HepG2 (cell line): ENCODE results near the gene TOP1. TPM values are rescaled to one million over a fixed set of nuclear protein-coding genes. Genes with fewer than 3 reads are reported as not detected.

Source experiments
- ATM ChIP-seq: fragments of 450-650 bp; IDR thresholded peaks from 2 replicates; pipeline ENCODE4 v1.7.1; 2017; ENCODE audit warnings: mild to moderate bottlenecking, borderline replicate concordance
- CCDC6 ChIP-seq: sonication (generic); formaldehyde crosslinking; IDR thresholded peaks from 2 replicates; pipeline ENCODE4 v1.8.1; 2022; ENCODE audit warnings: mild to moderate bottlenecking, missing genetic modification reagents, moderate library complexity
- DR1 ChIP-seq: sonication (generic); formaldehyde crosslinking; IDR thresholded peaks from 2 replicates; pipeline ENCODE4 v1.8.0; 2021; ENCODE audit warnings: mild to moderate bottlenecking, missing genetic modification reagents, inconsistent platforms
- EED ChIP-seq: sonication (generic); formaldehyde crosslinking; IDR thresholded peaks from 2 replicates; pipeline ENCODE4 v1.5.0; 2020; ENCODE audit warnings: mild to moderate bottlenecking, missing genetic modification reagents
- ELF4 ChIP-seq: sonication (generic); formaldehyde crosslinking; IDR thresholded peaks from 2 replicates; pipeline ENCODE4 v1.5.0; 2020; ENCODE audit warnings: missing genetic modification reagents, mild to moderate bottlenecking, moderate library complexity, borderline replicate concordance
- MTF1 ChIP-seq: sonication (generic); formaldehyde crosslinking; IDR thresholded peaks from 2 replicates; pipeline ENCODE4 v1.5.0; 2020; ENCODE audit warnings: missing genetic modification reagents
- NRL ChIP-seq: sonication (generic); formaldehyde crosslinking; IDR thresholded peaks from 2 replicates; pipeline ENCODE4 v1.5.0; 2020; ENCODE audit warnings: missing genetic modification reagents, mild to moderate bottlenecking, moderate library complexity, borderline replicate concordance
- TEAD2 ChIP-seq: sonication (generic); formaldehyde crosslinking; IDR thresholded peaks from 2 replicates; pipeline ENCODE4 v1.9.0; 2021; ENCODE audit warnings: missing genetic modification reagents
- ZC3H4 ChIP-seq: sonication (generic); formaldehyde crosslinking; IDR thresholded peaks from 2 replicates; pipeline ENCODE4 v1.4.0; 2020; ENCODE audit warnings: missing genetic modification reagents, borderline replicate concordance
- ZNF207 ChIP-seq: fragments of 450-650 bp; IDR thresholded peaks from 2 replicates; pipeline ENCODE4 v1.6.1; 2016; ENCODE audit warnings: antibody characterized with exemption, borderline replicate concordance
- ZNF3 ChIP-seq: IDR thresholded peaks from 2 replicates; pipeline ENCODE4 v1.7.0; 2017; ENCODE audit warnings: inconsistent platforms
- ZNF484 ChIP-seq: sonication (generic); formaldehyde crosslinking; IDR thresholded peaks from 2 replicates; pipeline ENCODE4 v1.5.1; 2020; ENCODE audit warnings: mild to moderate bottlenecking, low read depth, missing genetic modification reagents, borderline replicate concordance
- ZNF782 ChIP-seq: sonication (generic); formaldehyde crosslinking; IDR thresholded peaks from 2 replicates; pipeline ENCODE4 v1.4.0; 2020; ENCODE audit warnings: missing genetic modification reagents, mild to moderate bottlenecking, borderline replicate concordance
- polyA plus RNA-seq, 8 experiments: library from polyadenylated mRNA; depleted of rRNA in 3 of 8; stranded (reverse) in 7 of 8; unstranded in 1 of 8; fragments of >200 nt; fragmentation: Illumina TruSeq in 4 of 8; extraction: Trizol in 4 of 8; gene quantifications; 2 replicates each; pipeline versions ENCODE4 v1.2.1 to v1.2.3, GENCODE V29; 2011 to 2016; ENCODE audit warnings: low read depth in 4 of 8, missing spikeins in 1 of 8, mixed read lengths in 1 of 8; ENCODE audit not compliant: insufficient read depth in 1 of 8
- total RNA-seq, 5 experiments: library from RNA; depleted of rRNA; stranded (reverse); fragments of >200 nt; fragmentation: Illumina TruSeq; extraction: Trizol; gene quantifications; 2 replicates each; pipeline ENCODE4 v1.2.3, GENCODE V29; 2016; ENCODE audit warnings: low read depth in 1 of 5
- TF ChIP-seq, protein P1 (sequence below): sonication (generic); formaldehyde crosslinking; IDR thresholded peaks from 2 replicates; pipeline ENCODE4 v1.4.0; 2020; ENCODE audit warnings: missing genetic modification reagents
- TF ChIP-seq, protein P2 (sequence below): sonication (generic); formaldehyde crosslinking; IDR thresholded peaks from 2 replicates; pipeline ENCODE4 v1.4.0; 2020; ENCODE audit warnings: missing genetic modification reagents
- TF ChIP-seq, protein P3 (sequence below), 2 experiments: sonication (generic) in 1 of 2; formaldehyde crosslinking in 1 of 2; IDR thresholded peaks; 2 replicates each; pipeline versions ENCODE4 v1.4.0 to v1.6.1; 2018 to 2020; ENCODE audit warnings: missing genetic modification reagents in 2 of 2, borderline replicate concordance in 1 of 2, low read depth in 1 of 2, mild to moderate bottlenecking in 1 of 2, missing biosample characterization in 1 of 2
- TF ChIP-seq, protein P4 (sequence below): sonication (generic); formaldehyde crosslinking; IDR thresholded peaks from 2 replicates; pipeline ENCODE4 v1.8.1; 2023; ENCODE audit warnings: mild to moderate bottlenecking, missing genetic modification reagents
- TF ChIP-seq, protein P5 (sequence below): sonication (generic); formaldehyde crosslinking; IDR thresholded peaks from 2 replicates; pipeline ENCODE4 v1.8.0; 2022; ENCODE audit warnings: mild to moderate bottlenecking, missing genetic modification reagents, borderline replicate concordance
- TF ChIP-seq, protein P6 (sequence below): sonication (generic); formaldehyde crosslinking; IDR thresholded peaks from 2 replicates; pipeline ENCODE4 v1.4.0; 2020; ENCODE audit warnings: mild to moderate bottlenecking, missing genetic modification reagents

The TOP1 gene
- total and polyA plus RNA-seq, 2 of the 13 experiments (the other 11 are each of a cell fraction or from before 2014, with no cell fraction given), result 10.2 to 19.4 TPM

DNA sequence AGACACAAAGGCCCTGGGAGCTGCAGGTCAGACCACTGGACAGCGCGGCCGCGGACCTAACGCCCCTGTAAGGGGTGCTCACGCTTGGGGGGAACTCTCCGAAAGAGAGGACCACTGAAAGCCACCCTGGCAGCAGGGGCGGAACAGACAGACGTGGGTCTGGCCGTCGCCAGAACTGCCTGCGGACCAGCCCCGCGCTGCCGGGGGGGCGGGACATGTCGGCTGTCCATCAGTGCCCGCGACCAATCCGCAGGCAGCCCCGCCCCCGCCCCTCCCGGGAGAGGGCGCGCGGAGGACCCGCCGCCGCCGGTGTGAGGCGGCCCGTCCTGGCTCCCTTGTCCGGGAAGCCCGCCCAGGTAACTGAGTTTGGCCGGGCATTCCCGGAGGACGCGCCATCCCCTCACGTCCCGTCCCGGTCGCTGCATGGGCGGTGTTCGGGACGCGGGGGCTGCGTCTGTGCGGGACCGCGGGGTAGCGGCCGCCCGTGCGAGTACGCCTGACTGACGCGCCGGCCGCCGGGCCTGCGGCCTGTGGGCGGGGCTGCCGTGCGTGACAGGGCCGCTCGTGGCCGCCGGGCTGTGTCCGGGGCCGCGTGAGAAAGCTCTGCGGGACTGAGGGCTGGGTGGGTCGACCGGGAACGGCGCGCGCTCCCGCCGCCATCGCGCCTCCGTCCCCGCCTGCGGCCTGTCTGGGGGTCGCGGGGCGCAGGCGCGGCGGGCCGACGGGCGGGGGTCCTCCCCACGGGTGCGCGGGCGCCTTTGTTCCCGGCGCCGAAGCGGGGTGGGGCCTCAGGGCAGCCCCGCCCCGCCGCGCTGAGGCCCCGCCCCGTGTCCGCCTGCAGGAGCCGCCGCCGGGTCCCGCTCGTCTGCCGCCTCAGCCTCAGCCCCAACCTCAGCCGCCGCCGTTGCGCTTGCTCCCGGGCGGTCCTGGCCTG lies 108.3 kb downstream of the TOP1 start, which contains the start of gene PLCG1 (continued):
- TF ChIP-seq, protein P1, sequence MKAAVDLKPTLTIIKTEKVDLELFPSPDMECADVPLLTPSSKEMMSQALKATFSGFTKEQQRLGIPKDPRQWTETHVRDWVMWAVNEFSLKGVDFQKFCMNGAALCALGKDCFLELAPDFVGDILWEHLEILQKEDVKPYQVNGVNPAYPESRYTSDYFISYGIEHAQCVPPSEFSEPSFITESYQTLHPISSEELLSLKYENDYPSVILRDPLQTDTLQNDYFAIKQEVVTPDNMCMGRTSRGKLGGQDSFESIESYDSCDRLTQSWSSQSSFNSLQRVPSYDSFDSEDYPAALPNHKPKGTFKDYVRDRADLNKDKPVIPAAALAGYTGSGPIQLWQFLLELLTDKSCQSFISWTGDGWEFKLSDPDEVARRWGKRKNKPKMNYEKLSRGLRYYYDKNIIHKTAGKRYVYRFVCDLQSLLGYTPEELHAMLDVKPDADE (CRISPR knock-in tag), result no peak; the same call in 1 of the 2 replicates
- TF ChIP-seq DR1 (CRISPR knock-in tag) (peak; percentile 80), ZNF484 (CRISPR knock-in tag) (no peak), ZNF782 (no peak; the same call in 1 of the 2 replicates), TEAD2 (CRISPR knock-in tag) (no peak), ELF4 (CRISPR knock-in tag) (no peak), ZNF207 (no peak), NRL (CRISPR knock-in tag) (peak; percentile 87), ZC3H4 (0 out of 2 replicates have a peak, but pooled peaks have one; percentile 83), ATM (no peak), MTF1 (CRISPR knock-in tag) (no peak; the same call in 1 of the 2 replicates), ZNF3 (CRISPR knock-in tag) (no peak; the same call in 1 of the 2 replicates), EED (CRISPR knock-in tag) (peak; percentile 53; the same call in 1 of the 2 replicates), CCDC6 (CRISPR knock-in tag) (no peak; the same call in 1 of the 2 replicates)
- TF ChIP-seq, protein P2, sequence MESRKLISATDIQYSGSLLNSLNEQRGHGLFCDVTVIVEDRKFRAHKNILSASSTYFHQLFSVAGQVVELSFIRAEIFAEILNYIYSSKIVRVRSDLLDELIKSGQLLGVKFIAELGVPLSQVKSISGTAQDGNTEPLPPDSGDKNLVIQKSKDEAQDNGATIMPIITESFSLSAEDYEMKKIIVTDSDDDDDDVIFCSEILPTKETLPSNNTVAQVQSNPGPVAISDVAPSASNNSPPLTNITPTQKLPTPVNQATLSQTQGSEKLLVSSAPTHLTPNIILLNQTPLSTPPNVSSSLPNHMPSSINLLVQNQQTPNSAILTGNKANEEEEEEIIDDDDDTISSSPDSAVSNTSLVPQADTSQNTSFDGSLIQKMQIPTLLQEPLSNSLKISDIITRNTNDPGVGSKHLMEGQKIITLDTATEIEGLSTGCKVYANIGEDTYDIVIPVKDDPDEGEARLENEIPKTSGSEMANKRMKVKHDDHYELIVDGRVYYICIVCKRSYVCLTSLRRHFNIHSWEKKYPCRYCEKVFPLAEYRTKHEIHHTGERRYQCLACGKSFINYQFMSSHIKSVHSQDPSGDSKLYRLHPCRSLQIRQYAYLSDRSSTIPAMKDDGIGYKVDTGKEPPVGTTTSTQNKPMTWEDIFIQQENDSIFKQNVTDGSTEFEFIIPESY, result peak; percentile 5; the same call in 1 of the 2 replicates
- TF ChIP-seq, protein P3, sequence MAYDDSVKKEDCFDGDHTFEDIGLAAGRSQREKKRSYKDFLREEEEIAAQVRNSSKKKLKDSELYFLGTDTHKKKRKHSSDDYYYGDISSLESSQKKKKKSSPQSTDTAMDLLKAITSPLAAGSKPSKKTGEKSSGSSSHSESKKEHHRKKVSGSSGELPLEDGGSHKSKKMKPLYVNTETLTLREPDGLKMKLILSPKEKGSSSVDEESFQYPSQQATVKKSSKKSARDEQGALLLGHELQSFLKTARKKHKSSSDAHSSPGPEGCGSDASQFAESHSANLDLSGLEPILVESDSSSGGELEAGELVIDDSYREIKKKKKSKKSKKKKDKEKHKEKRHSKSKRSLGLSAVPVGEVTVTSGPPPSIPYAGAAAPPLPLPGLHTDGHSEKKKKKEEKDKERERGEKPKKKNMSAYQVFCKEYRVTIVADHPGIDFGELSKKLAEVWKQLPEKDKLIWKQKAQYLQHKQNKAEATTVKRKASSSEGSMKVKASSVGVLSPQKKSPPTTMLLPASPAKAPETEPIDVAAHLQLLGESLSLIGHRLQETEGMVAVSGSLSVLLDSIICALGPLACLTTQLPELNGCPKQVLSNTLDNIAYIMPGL (CRISPR knock-in tag; IDR thresholded peaks at IDR 0.05; ENCODE audit: borderline replicate concordance in 1 of 2, low read depth in 1 of 2), result peak; percentile 69 to 78; a peak in 3 of 4 replicates
- TF ChIP-seq, protein P4, sequence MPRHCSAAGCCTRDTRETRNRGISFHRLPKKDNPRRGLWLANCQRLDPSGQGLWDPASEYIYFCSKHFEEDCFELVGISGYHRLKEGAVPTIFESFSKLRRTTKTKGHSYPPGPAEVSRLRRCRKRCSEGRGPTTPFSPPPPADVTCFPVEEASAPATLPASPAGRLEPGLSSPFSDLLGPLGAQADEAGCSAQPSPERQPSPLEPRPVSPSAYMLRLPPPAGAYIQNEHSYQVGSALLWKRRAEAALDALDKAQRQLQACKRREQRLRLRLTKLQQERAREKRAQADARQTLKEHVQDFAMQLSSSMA (CRISPR knock-in tag), result peak; percentile 82; the same call in 1 of the 2 replicates
- TF ChIP-seq, protein P5, sequence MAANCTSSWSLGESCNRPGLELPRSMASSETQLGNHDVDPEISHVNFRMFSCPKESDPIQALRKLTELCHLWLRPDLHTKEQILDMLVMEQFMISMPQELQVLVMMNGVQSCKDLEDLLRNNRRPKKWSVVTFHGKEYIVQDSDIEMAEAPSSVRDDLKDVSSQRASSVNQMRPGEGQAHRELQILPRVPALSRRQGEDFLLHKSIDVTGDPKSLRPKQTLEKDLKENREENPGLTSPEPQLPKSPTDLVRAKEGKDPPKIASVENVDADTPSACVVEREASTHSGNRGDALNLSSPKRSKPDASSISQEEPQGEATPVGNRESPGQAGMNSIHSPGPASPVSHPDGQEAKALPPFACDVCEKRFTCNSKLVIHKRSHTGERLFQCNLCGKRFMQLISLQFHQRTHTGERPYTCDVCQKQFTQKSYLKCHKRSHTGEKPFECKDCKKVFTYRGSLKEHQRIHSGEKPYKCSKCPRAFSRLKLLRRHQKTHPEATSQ (CRISPR knock-in tag), result 0 out of 2 replicates have a peak, but pooled peaks have one; percentile 61
- TF ChIP-seq, protein P6, sequence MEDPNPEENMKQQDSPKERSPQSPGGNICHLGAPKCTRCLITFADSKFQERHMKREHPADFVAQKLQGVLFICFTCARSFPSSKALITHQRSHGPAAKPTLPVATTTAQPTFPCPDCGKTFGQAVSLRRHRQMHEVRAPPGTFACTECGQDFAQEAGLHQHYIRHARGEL (CRISPR knock-in tag), result no peak
